ENCODE data around the gene IL1B.

- TF ChIP-seq EP300 (IDR thresholded peaks at IDR 0.05) (no peak), CTCF (IDR thresholded peaks at IDR 0.05) (no peak), POLR2A (IDR thresholded peaks at IDR 0.05) (no peak), POLR2AphosphoS5 (IDR thresholded peaks at IDR 0.05) (no peak)
Measured at GRCh38 chr2:112819081-112819480, 17.5 kb downstream of the IL1B start.

All from upper lobe of left lung (tissue), 4 donors.